A549 (cell line): ENCODE results near the gene CSGALNACT2. TPM values are rescaled to one million over a fixed set of nuclear protein-coding genes. Genes with fewer than 3 reads are reported as not detected.

ENCODE experiments used
- ATAC-seq, 2 experiments: fragments of 200-7000 bp in 1 of 2; fragments of >200 bp in 1 of 2; cut with Nextera tagmentation in 1 of 2; cut with Tn5 transposase in 1 of 2; 3 replicates each; pipeline versions ENCODE4 v1.8.0 to v1.9.1; 2018 to 2020; ENCODE audit warnings: mild to moderate bottlenecking in 1 of 2, moderate library complexity in 1 of 2
- CTCF ChIA-PET: fragments of 300-600 bp; sonication (Branson Sonifier 250); formaldehyde crosslinking; extraction: SDS; loops from one replicate; lab custom pipeline; 2021; ENCODE audit warnings: antibody characterized with exemption, inconsistent platforms; lab: Yijun Ruan, JAX
- POLR2A ChIA-PET: fragments of 350-600 bp; formaldehyde crosslinking; extraction: SDS; loops from one replicate; lab custom pipeline; 2021; ENCODE audit warnings: antibody characterized with exemption, inconsistent platforms; lab: Yijun Ruan, JAX
- DNase-seq, 2 experiments: peaks; one replicate each; pipeline versions ENCODE4 v3.0.0 to v3.0.0-alpha.2; 2011 to 2016; ENCODE audit warnings: low read depth in 1 of 2, low spot score in 1 of 2
- FAIRE-seq: peaks from 2 replicates; lab custom pipeline; 2011; peaks lifted over from hg19 to GRCh38; lab: Jason Lieb, UNC
- H3K27ac ChIP-seq, 2 experiments: fragments of >200 bp; sonication (Bioruptor Twin); formaldehyde crosslinking; 3 replicates each; pipeline ENCODE4 v1.5.1; 2016 to 2017
- H3K4me1 ChIP-seq: fragments of >200 bp; sonication (Bioruptor Twin); formaldehyde crosslinking; 3 replicates; pipeline ENCODE4 v1.6.1; 2016
- H3K4me2 ChIP-seq: fragments of >200 bp; sonication (Bioruptor Twin); formaldehyde crosslinking; 3 replicates; pipeline ENCODE4 v1.6.1; 2016
- H3K4me3 ChIP-seq: fragments of >200 bp; sonication (Bioruptor Twin); formaldehyde crosslinking; 3 replicates; pipeline ENCODE4 v1.5.1; 2016
- H3K9me3 ChIP-seq: fragments of >200 bp; sonication (Bioruptor Twin); formaldehyde crosslinking; 3 replicates; pipeline ENCODE4 v1.6.1; 2016
- ATOH8 ChIP-seq: fragments of 250-450 bp; sonication (Bioruptor Pico); IDR thresholded peaks from 2 replicates; pipeline ENCODE4 v1.5.0; 2020; ENCODE audit warnings: low read depth, mild to moderate bottlenecking, moderate library complexity
- BCL3 ChIP-seq: fragments of >200 bp; sonication (Bioruptor Twin); formaldehyde crosslinking; IDR thresholded peaks from 3 replicates; pipeline ENCODE4 v1.6.1; 2016
- CBX2 ChIP-seq: fragments of 200-600 bp; sonication (generic); IDR thresholded peaks from 2 replicates; pipeline ENCODE4 v1.6.1; 2016; ENCODE audit warnings: low read depth, mild to moderate bottlenecking, borderline replicate concordance
- FOSB ChIP-seq: fragments of 250-450 bp; sonication (Bioruptor Pico); IDR thresholded peaks from 2 replicates; pipeline ENCODE4 v1.5.0; 2020; ENCODE audit warnings: mild to moderate bottlenecking, moderate library complexity
- FOSL2 ChIP-seq, 2 experiments: fragments of 450-650 bp in 1 of 2; fragments of >200 bp in 1 of 2; sonication (Bioruptor Twin) in 1 of 2; formaldehyde crosslinking; IDR thresholded peaks; 2 replicates each; pipeline versions ENCODE4 v1.5.0 to v1.6.1; 2016 to 2020; ENCODE audit warnings: mild to moderate bottlenecking in 1 of 2, moderate library complexity in 1 of 2
- GATA3 ChIP-seq: IDR thresholded peaks from 2 replicates; pipeline ENCODE4 v1.6.1; 2012; ENCODE audit warnings: borderline replicate concordance
- HOXB13 ChIP-seq: fragments of 250-450 bp; sonication (Bioruptor Pico); IDR thresholded peaks from 2 replicates; pipeline ENCODE4 v1.5.0; 2020; ENCODE audit warnings: low read depth, mild to moderate bottlenecking, moderate library complexity
- HOXB5 ChIP-seq: fragments of 250-450 bp; sonication (Bioruptor Pico); IDR thresholded peaks from 2 replicates; pipeline ENCODE4 v1.5.0; 2020; ENCODE audit warnings: mild to moderate bottlenecking, moderate library complexity
- JUNB ChIP-seq: fragments of >200 bp; sonication (Bioruptor Twin); formaldehyde crosslinking; IDR thresholded peaks from 2 replicates; pipeline ENCODE4 v1.6.1; 2016
- KDM1A ChIP-seq: fragments of 200-600 bp; sonication (generic); IDR thresholded peaks from 2 replicates; pipeline ENCODE4 v1.6.1; 2016; ENCODE audit warnings: low read depth, mild to moderate bottlenecking
- POLR2A ChIP-seq: IDR thresholded peaks from 2 replicates; pipeline ENCODE4 v1.6.1; 2012; ENCODE audit warnings: mild to moderate bottlenecking, low read length
- RAD21 ChIP-seq, 2 experiments: fragments of >200 bp in 1 of 2; sonication (Bioruptor Twin) in 1 of 2; formaldehyde crosslinking in 1 of 2; IDR thresholded peaks in 1 of 2; conservative IDR thresholded peaks in 1 of 2; 2 replicates in 1 of 2; 3 replicates in 1 of 2; pipeline ENCODE4 v1.6.1; 2012 to 2018; ENCODE audit warnings: inconsistent platforms in 1 of 2
- RARB ChIP-seq: fragments of 250-450 bp; sonication (Bioruptor Pico); IDR thresholded peaks from 2 replicates; pipeline ENCODE4 v1.8.0; 2021; ENCODE audit warnings: mild to moderate bottlenecking, moderate library complexity
- REST ChIP-seq: fragments of 200-600 bp; sonication (generic); IDR thresholded peaks from 2 replicates; pipeline ENCODE4 v1.6.1; 2016; ENCODE audit warnings: antibody characterized with exemption, mild to moderate bottlenecking, moderate library complexity
- RFX5 ChIP-seq: fragments of 450-650 bp; IDR thresholded peaks from 2 replicates; pipeline ENCODE4 v1.7.1; 2014; ENCODE audit warnings: antibody characterized with exemption, mild to moderate bottlenecking, moderate library complexity
- RNF2 ChIP-seq: fragments of 200-600 bp; sonication (generic); IDR thresholded peaks from 2 replicates; pipeline ENCODE4 v1.6.1; 2016; ENCODE audit warnings: low read depth, mild to moderate bottlenecking, antibody characterized with exemption, moderate library complexity, borderline replicate concordance
- SMC3 ChIP-seq: fragments of >200 bp; sonication (Bioruptor Twin); formaldehyde crosslinking; IDR thresholded peaks from 3 replicates; pipeline ENCODE4 v1.6.1; 2018; ENCODE audit warnings: inconsistent platforms
- SREBF2 ChIP-seq: fragments of 450-650 bp; IDR thresholded peaks from 2 replicates; pipeline ENCODE4 v1.6.1; 2014; ENCODE audit warnings: mild to moderate bottlenecking, moderate library complexity
- TP53 ChIP-seq: fragments of 250-450 bp; sonication (Bioruptor Pico); IDR thresholded peaks from 2 replicates; pipeline ENCODE4 v1.5.0; 2021; ENCODE audit warnings: mild to moderate bottlenecking, moderate library complexity
- ZC3H11A ChIP-seq: fragments of 450-650 bp; IDR thresholded peaks from 2 replicates; pipeline ENCODE4 v1.6.1; 2014; ENCODE audit warnings: antibody characterized with exemption, mild to moderate bottlenecking
- ZSCAN20 ChIP-seq: fragments of 250-450 bp; sonication (Bioruptor Pico); IDR thresholded peaks from 2 replicates; pipeline ENCODE4 v1.8.0; 2022; ENCODE audit warnings: mild to moderate bottlenecking, moderate library complexity
- WGBS: methylation state at CpG from one replicate; pipeline ENCODE4 v1.1.6; 2017; ENCODE audit errors: missing lambda C conversion rate; 5-methylcytosine and 5-hydroxymethylcytosine counted together
- polyA plus RNA-seq, 4 experiments: library from polyadenylated mRNA; depleted of rRNA in 3 of 4; stranded (reverse); fragments of >200 nt; fragmentation: RNase III in 1 of 4; extraction: RNeasy Plus Mini Kit Qiagen cat#74134 plus additional on column Dnase treatment in 1 of 4; gene quantifications; 2 replicates in 3 of 4; 3 replicates in 1 of 4; pipeline ENCODE4 v1.2.3, GENCODE V29; 2011 to 2017

The CSGALNACT2 gene
- polyA plus RNA-seq, 2 of the 4 experiments (the other 2 are of a cell fraction): 11.2 to 29.9 TPM

- TF ChIP-seq RAD21 (conservative IDR thresholded peaks at IDR 0.05 in 1 of 2, IDR thresholded peaks at IDR 0.05 in 1 of 2) (no peak), ZSCAN20 (CRISPR knock-in tag) (no peak), ATOH8 (CRISPR knock-in tag) (no peak)
- TF ChIP-seq, all 56 proteins: peak for 0
These were observed 48.1 kb upstream of the CSGALNACT2 start (continued) for GRCh38 chr10:43090188-43090587.

- no peak overlapping the region for H3K4me2 ChIP-seq
- no peak for DNase-seq
- no peaks in the 10 kb centered on the region for H3K4me1 ChIP-seq
- no peaks in the 10 kb centered on the region for H3K9me3 ChIP-seq
- WGBS: 72% methylated on average over 8 of the region's 10 CpGs
- TF ChIP-seq ZSCAN20 (CRISPR knock-in tag) (no peak), HOXB5 (CRISPR knock-in tag) (no peak), RFX5 (no peak)
- ChIA-PET POLR2A (no interaction called here), CTCF (interaction anchor here (1.1 to 1.6 kb wide), 2 partner anchors 12 to 14 kb away, joined by 3 read pairs; no protein-coding TSS in a partner anchor)
- FAIRE-seq: no peak
- H3K4me3 ChIP-seq: no peak overlapping the region
- H3K27ac ChIP-seq: no peak overlapping the region
- ATAC-seq: no peak
These were observed 47.6 kb upstream of the CSGALNACT2 start for GRCh38 chr10:43090664-43091063.

- WGBS: 36% methylated on average over 3 of the region's 3 CpGs
- no peak overlapping the region for H3K4me3 ChIP-seq
- no peaks in the 10 kb centered on the region for H3K9me3 ChIP-seq
- CTCF ChIA-PET: interaction anchor here (4.2 kb wide), 1 partner anchor 14 kb away, joined by 20 read pairs; no protein-coding TSS in a partner anchor
- H3K4me2 ChIP-seq: no peak overlapping the region
- FAIRE-seq (no peak), DNase-seq (no peak), ATAC-seq (no peak)
- H3K27ac ChIP-seq: no peak overlapping the region
- no peaks in the 10 kb centered on the region for H3K4me1 ChIP-seq
- TF ChIP-seq RFX5: no peak
- no peak for TF ChIP-seq RNF2
- no peak for TF ChIP-seq RARB
- TF ChIP-seq POLR2A: no peak
- no peak for TF ChIP-seq HOXB5 (CRISPR knock-in tag)
- no peak for TF ChIP-seq HOXB13 (CRISPR knock-in tag)
- TF ChIP-seq BCL3: no peak
- TF ChIP-seq ZC3H11A: no peak
- TF ChIP-seq FOSB (CRISPR knock-in tag): no peak
- TF ChIP-seq TP53 (CRISPR knock-in tag): no peak
- no peak for TF ChIP-seq GATA3
- no peak for TF ChIP-seq FOSL2 (IDR thresholded peaks at IDR 0.05)
- TF ChIP-seq FOSL2 (CRISPR knock-in tag; IDR thresholded peaks at IDR 0.05): no peak
- TF ChIP-seq KDM1A: no peak
- TF ChIP-seq CBX2: no peak
- POLR2A ChIA-PET: interaction anchor here (0.7 kb wide), 1 partner anchor 309 kb away, joined by 3 read pairs; the partner anchor contains the start of gene BMS1
These were observed 46.4 kb upstream of the CSGALNACT2 start for GRCh38 chr10:43091846-43092245.

GRCh38 chr10:43093423-43094076, 44.7 kb upstream of the CSGALNACT2 start:
- CTCF ChIA-PET: interaction anchor here (0.6 to 4.7 kb wide), 6 partner anchors 9 to 346 kb away, joined by 3 to 20 read pairs (median 6); no protein-coding TSS in a partner anchor
- ATAC-seq (peak; percentile 77 to 80), FAIRE-seq (no peak), DNase-seq (peak in 1 of 2 experiments; percentile 24)
- H3K9me3 ChIP-seq: no peaks in the 10 kb centered on the region
- no peak overlapping the region for H3K27ac ChIP-seq
- H3K4me3 ChIP-seq: no peak overlapping the region
- no peaks in the 10 kb centered on the region for H3K4me1 ChIP-seq
- TF ChIP-seq RAD21 (conservative IDR thresholded peaks at IDR 0.05 in 1 of 2, IDR thresholded peaks at IDR 0.05 in 1 of 2): peak in 1 of 2 experiments; percentile 24; a peak in 2 of 5 replicates
- TF ChIP-seq REST: peak; percentile 61; the same call in 1 of the 2 replicates
- TF ChIP-seq SREBF2: no peak
- TF ChIP-seq SMC3: no peak
- TF ChIP-seq JUNB: no peak
- 29% methylated on average over 11 of the region's 12 CpGs for WGBS
- no peak overlapping the region for H3K4me2 ChIP-seq
- POLR2A ChIA-PET: no interaction called here
